Stimulated activated CD4-positive, alpha-beta T cell treated with anti-CD3 and anti-CD28 coated beads, Interleukin-2, amount 100 ng/mL, for 48 hours (primary cell): Measurements from ENCODE around the gene CEP120.
A peak's percentile ranks its signal among the peaks of the same experiment; 100 is the strongest.
"Not testable (repeated sequence)": the region's sequence is repeated elsewhere in the genome, so short reads cannot be mapped to it uniquely, and the experiment has no call there.

Experiments
- DNase-seq, 2 donors: peaks; one replicate each; pipeline ENCODE4 v3.0.0-alpha.2; 2020

CEP120 gene

DNA sequence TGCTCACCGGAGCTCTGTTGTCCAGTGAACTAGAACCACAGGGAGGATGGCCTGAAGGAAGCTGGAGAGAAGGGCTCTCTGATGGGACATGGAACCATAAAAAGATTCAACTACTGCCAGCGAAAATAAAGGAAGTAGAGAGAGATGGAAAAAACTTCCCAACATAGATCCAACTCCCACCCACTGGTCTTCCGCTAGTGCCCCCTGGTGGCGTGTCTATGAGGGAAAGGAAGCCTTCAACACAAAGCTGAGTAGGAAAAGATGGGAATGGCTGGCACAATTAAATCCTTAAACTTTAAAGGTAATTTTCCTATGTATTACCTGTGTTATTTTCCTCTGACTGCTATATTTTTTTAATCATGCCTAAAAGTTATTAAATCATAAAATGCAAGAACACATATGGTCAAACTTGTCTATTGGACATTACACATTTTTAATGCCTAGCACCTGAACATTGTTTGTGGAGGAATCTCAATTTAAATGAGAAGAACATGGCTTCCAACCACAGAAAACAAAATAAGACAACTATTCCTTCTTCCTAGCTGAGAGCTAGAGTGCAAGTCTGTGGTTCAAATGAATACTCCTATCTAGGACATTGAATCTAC, 51.5 kb downstream of the CEP120 start:
- DNase-seq: peak; percentile 9 to 19

- DNase-seq: no peak
These were observed 53.7 kb downstream of the CEP120 start for GRCh38 chr5:123369371-123369968.

DNA sequence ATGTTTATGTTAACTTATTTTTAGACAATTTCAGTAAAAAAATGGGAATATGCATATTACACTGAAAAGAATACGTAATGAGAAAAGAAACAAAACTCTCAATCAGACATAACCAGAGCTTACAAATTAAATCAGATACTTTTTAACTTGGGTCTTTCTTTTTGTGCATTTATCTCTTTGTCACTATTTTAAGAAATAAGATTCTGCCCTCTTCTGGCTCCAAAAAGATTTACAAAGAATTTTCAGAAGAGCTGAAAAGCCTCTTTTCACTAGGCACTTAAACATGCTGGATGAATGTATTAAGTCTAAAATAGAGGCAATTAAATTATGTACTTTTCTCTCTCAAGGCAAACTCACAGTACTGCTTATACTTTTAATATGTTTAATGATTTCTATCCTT, 55.5 kb downstream of the CEP120 start:
- no peak for DNase-seq

GRCh38 chr5:123365156-123365555, 58.0 kb downstream of the CEP120 start:
- DNase-seq: no peak

GRCh38 chr5:123364441-123365155, 58.6 kb downstream of the CEP120 start:
- no peak for DNase-seq

- no peak for DNase-seq
These were observed 62.3 kb downstream of the CEP120 start for GRCh38 chr5:123360910-123361309.

DNA sequence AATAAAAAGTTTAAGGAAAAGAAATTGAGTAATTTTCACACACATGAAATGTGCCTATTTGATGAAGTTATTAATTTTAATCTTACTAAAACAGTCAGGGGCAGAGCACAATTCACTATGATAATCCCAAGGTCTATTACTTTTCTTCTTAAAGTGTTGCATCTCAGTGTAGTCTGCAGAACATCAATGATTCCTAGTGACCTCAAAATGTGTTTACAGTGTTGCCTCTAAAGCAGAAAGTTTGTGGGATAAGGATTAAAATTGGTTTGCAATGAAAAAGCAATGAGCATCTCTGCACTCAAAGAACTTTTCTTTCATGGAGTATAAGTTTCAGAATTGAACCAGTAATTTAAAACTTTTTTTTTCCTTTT, 63.0 kb downstream of the CEP120 start:
- DNase-seq: no peak

DNA sequence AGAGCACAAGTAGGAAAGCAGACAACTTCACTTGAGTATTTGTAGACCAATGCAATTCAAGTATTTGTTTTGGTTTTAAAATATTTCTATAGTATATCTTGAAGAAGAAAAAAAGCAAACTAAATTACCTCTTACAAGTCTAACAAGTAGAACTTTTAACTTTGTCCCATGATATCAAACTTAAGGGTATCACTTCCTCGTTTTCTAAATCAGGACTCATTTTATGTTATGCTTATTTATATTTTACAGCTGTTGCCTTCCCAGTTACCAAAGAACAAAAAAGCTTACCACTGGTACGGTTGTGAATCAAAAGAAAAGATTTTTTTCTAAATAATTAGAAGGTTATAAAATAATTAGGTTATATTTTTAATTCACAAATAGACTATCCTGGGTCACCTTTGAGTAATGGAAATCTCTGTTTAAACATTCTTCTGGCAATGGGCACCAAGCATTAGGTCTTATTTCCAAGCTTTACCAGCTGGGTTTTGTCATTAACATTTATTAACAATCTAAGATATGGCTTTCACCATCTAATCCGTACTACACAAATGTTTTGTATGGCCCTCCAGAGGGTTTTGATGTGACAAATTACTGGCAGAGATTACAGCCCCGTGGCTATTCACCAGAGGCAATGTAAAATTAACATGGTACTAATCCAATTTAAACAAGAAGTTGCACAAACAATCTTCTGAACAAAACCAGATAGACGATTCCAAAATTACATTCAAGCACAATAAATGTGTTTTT, 63.6 kb downstream of the CEP120 start:
- DNase-seq: no peak

DNA sequence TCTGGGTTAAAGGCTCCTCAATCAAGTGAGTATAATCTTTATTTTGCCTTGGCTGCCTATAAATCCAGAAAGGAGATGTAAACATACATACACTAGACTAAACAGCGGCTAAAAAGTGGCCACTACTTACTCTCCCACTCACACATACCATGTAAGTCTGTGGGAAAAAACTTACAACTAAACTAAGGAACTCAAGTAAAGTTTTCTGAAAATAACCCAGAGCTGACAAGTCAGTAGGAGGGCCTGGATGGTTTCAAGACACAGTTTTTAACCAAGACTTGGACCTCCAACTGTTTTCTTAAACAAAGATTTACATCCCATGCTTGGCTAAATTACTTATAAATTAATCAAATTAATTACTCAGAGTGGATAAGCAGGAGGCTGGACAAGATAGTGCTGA, 64.5 kb downstream of the CEP120 start:
- no peak for DNase-seq

GRCh38 chr5:123358304-123358703, 64.9 kb downstream of the CEP120 start:
- DNase-seq: no peak

- DNase-seq: no peak
These were observed 71.4 kb downstream of the CEP120 start for GRCh38 chr5:123351820-123352219.

DNA sequence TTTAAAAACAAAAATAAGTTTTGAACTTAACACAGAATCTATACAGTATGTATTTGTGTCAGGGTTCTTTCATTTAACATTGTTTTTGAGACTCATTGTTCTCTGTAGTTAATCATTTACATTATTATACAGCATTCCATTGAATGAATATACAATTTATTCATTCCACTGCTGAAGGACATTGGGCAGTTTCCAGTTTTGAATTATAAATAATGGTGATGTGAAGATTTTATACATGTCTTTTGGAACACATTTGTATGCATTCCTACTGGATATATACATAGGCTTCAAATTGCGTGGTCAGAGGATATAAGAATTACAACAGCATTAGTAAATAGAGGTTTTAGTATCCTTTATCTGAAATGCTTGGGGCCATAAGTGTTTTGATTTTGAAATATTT, 72.0 kb downstream of the CEP120 start:
- DNase-seq: no peak

DNA sequence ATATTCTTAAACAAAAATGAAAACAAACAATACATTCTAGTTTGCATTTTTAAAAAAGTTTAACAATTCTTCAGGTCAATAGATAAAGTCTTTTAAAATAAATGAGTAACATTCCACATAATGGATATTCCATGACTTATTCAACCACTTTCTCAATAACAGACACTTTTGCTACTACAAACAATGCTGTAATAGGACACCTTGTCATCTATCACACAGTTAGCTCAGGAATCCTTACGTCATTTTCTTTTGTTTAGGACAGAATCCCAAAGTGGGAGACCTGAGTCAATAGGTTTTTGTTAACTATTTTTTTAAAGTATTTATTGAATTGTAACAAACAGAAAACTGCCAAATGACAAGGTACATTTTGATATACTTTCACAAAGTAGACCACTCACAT, 72.5 kb downstream of the CEP120 start:
- DNase-seq: no peak

DNA sequence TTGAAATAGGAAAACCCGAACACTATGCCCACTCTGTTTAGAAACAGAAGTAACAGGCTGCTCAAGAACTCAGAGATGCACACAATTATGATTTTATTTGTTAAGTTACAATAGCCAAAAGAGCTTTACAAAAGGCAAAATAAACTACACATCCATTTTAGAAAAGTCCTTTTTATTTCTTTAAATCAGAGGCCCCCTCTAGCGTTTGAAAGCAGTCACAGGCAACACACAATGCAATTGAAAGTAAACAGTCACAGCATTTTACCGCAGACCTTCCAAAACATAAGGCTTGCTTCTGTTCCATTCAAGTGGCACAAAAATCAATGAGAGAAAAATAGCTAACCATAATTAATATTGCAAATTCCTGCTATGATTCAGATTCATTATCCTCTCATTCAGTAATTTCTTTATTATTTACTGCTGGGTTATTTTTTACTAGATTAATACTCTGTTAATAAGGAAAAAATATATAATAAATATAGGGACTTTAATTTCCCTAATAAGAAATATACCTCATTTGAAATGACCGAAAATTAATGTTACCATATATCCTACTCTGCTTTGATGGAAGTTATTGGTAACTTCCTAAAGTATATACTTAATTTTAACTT, 78.3 kb downstream of the CEP120 start:
- DNase-seq: no peak

- DNase-seq: no peak
These were observed 82.3 kb downstream of the CEP120 start for GRCh38 chr5:123340928-123341327.

DNA sequence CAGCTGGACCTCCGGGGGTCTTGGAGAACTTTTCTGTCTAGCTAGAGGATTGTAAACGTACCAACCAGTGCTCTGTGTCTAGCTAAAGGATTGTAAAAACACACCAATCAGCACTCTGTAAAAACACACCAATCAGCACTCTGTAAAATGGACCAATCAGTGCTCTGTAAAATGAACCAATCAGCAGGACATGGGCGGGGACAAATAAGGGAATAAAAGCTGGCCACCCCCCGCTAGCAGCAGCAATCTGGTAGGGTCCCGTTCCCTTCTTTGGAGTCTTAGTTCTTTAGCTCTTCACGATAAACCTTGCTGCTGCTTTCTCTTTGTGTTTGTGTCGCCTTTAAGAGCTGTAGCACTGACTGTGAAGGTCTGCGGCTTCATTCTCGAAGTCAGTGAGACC, 114.8 kb downstream of the CEP120 start:
- DNase-seq: not testable (repeated sequence)

- DNase-seq: no peak
These were observed 117.5 kb downstream of the CEP120 start for GRCh38 chr5:123305751-123306150.

- no peak for DNase-seq
These were observed 118.4 kb downstream of the CEP120 start for GRCh38 chr5:123304777-123305316.

DNA sequence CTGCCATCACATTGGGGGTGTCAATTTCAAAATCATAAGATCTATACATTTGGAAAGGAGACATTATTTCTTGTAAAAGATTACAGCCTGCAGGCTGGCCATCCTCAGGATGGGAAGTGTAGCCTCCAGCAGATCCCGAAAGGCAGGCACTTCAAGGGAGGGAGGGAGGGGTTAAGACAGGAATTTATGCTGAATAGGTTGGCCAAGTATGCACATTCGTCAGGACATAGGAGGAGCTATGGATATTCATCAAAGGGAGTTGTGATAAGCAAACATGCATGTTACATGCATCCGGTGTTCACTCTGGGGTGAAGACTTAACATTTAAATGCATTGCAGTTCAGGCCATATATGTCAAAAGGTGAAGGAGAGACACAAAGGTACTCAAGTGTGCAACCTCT, 119.4 kb downstream of the CEP120 start:
- DNase-seq: no peak

DNA sequence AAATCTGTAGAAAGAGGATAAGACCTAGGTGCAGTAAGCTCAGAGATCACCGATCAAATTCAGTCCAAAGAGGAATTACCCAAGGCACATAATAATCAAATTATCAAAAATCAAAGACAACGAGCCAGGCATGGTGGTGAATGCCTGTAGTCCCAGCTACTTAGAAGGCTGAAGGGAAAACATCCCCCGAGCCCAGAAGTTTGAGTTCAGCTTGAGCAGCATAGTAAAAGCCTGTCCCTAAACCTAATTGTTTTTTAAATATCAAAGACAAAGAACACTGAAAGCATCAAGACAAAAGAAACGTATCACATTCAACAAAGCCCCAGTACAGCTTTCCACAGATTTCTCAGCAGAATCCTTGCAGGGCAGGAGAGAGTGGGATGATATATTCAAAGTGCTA, 122.9 kb downstream of the CEP120 start:
- no peak for DNase-seq

DNA sequence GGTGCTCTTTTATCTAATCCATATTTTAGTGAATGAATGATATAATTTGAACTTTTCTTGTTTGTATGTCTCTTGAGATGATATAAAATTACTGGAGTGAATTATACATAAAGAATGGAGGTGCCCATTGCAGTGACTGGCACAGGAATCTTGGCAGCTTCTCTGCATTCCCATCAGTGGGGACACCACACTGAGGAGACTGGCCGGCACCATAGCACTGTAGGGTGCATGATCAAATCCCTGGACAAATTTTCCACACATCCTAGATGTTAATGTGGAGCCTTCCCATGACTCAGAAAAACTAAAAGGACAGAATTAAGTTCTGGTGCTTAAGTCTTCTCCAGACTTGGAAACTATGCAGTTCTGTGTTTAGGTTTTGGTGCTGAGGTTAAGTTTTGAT, 124.1 kb downstream of the CEP120 start:
- DNase-seq: no peak

DNA sequence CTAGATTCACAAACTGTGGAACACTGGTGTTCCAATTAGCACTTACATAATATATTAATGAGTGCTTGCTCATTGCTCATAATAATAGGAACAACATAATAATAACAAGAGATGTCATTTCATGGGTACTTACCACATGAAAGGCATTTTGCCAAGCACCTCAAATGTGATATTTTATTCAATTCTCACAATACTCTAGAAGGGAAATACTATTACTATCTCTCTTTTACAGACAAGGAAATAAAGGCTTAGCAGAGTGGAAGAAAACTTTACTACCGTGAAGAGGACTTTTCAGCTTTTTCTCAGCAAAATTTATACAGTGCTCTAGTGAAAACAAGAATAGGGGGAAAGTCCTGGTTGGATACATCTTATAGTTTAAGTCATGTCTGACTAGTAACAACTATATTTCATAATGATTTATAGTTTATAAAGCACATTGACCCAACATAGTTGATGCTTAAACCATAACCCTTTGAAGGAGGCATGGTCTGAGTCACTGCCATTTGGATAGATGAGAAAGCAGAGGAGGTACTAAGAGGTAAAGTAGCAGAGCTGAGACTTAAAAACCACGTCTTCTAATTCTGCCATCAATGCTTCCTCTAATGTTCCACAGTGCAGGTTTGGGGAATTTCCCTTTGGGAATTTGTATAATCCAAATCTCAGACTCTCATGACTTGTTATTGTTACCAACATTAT, 124.7 kb downstream of the CEP120 start:
- no peak for DNase-seq

- DNase-seq: no peak
These were observed 125.3 kb downstream of the CEP120 start for GRCh38 chr5:123297866-123298265.
